SK-N-SH (cell line): Measurements from ENCODE around the gene LAMTOR4. TPM values are rescaled to one million over a fixed set of nuclear protein-coding genes. Genes with fewer than 3 reads are reported as not detected.
"Not testable (repeated sequence)": the region's sequence is repeated elsewhere in the genome, so short reads cannot be mapped to it uniquely, and the experiment has no call there.

Experiments used
- CTCF ChIA-PET: fragments of 300-600, 350-600 bp; formaldehyde crosslinking; extraction: SDS; loops from one replicate; lab custom pipeline; 2021; lab: Yijun Ruan, JAX
- POLR2A ChIA-PET: fragments of 350-600 bp; sonication (Branson Sonifier 250); formaldehyde crosslinking; extraction: SDS; loops from one replicate; lab custom pipeline; 2020; ENCODE audit warnings: antibody characterized with exemption, inconsistent platforms; lab: Yijun Ruan, JAX
- DNase-seq: peaks from one replicate; pipeline ENCODE4 v3.0.0; 2012
- H2AFZ ChIP-seq: fragments of 200-600 bp; sonication (generic); 2 replicates; pipeline ENCODE4 v1.8.1; 2016; ENCODE audit warnings: antibody characterized with exemption, mild to moderate bottlenecking, low read depth
- H3F3A ChIP-seq: fragments of 200-600 bp; sonication (generic); replicated peaks from 2 replicates; pipeline ENCODE3; 2016; ENCODE audit warnings: antibody characterized with exemption, mild to moderate bottlenecking; ENCODE audit not compliant: insufficient read depth
- H3K27ac ChIP-seq, 2 experiments: fragments of 200-500 bp in 1 of 2; fragments of 200-600 bp in 1 of 2; sonication (Bioruptor generic) in 1 of 2; sonication (generic), shearing (Covaris generic) in 1 of 2; 2 replicates each; pipeline versions ENCODE4 v1.5.1 to v1.6.1; 2014 to 2016; ENCODE audit warnings: low read depth in 2 of 2, inconsistent platforms in 1 of 2, low read length in 1 of 2, mild to moderate bottlenecking in 1 of 2, mixed read lengths in 1 of 2
- H3K27me3 ChIP-seq: fragments of 200-600 bp; sonication (generic), shearing (Covaris generic); 2 replicates; pipeline ENCODE4 v1.6.1; 2016; ENCODE audit warnings: mixed run types; ENCODE audit not compliant: insufficient read depth
- H3K36me3 ChIP-seq, 2 experiments: fragments of 200-500 bp in 1 of 2; fragments of 200-600 bp in 1 of 2; sonication (Bioruptor generic) in 1 of 2; sonication (generic) in 1 of 2; replicated peaks in 1 of 2; 2 replicates each; pipeline versions ENCODE3 to v1.5.1; 2014 to 2016; ENCODE audit warnings: low read length in 1 of 2, mild to moderate bottlenecking in 1 of 2; ENCODE audit not compliant: insufficient read depth in 2 of 2, control insufficient read depth in 1 of 2
- H3K4me1 ChIP-seq, 2 experiments: fragments of 200-500 bp in 1 of 2; fragments of 200-600 bp in 1 of 2; sonication (Bioruptor generic) in 1 of 2; sonication (generic), shearing (Covaris generic) in 1 of 2; 2 replicates each; pipeline versions ENCODE4 v1.5.1 to v1.6.1; 2014 to 2016; ENCODE audit warnings: low read depth in 1 of 2, low read length in 1 of 2, mixed run types in 1 of 2; ENCODE audit not compliant: insufficient read depth in 2 of 2, control insufficient read depth in 1 of 2
- H3K4me2 ChIP-seq: fragments of 200-600 bp; sonication (generic), shearing (Covaris generic); 2 replicates; pipeline ENCODE4 v1.6.1; 2017; ENCODE audit warnings: mixed run types
- H3K4me3 ChIP-seq, 2 experiments: fragments of 200-500 bp in 1 of 2; fragments of 200-600 bp in 1 of 2; sonication (Bioruptor generic) in 1 of 2; sonication (generic), shearing (Covaris generic) in 1 of 2; 2 replicates each; pipeline versions ENCODE4 v1.5.1 to v1.8.1; 2014 to 2016; ENCODE audit warnings: low read depth in 2 of 2, inconsistent platforms in 1 of 2, low read length in 1 of 2, mild to moderate bottlenecking in 1 of 2, mixed read lengths in 1 of 2, moderate library complexity in 1 of 2
- H3K79me2 ChIP-seq: fragments of 200-600 bp; sonication (generic); 2 replicates; pipeline ENCODE4 v1.8.1; 2017; ENCODE audit warnings: mild to moderate bottlenecking; ENCODE audit not compliant: insufficient read depth
- H3K9ac ChIP-seq: fragments of 200-600 bp; sonication (generic); 2 replicates; pipeline ENCODE4 v1.6.1; 2017; ENCODE audit warnings: mixed run types
- H3K9me2 ChIP-seq: fragments of 200-600 bp; sonication (generic); 2 replicates; pipeline ENCODE4 v1.6.1; 2017; ENCODE audit warnings: mixed run types
- H3K9me3 ChIP-seq: fragments of 200-600 bp; sonication (generic); 2 replicates; pipeline ENCODE4 v1.6.1; 2017; ENCODE audit warnings: mixed run types, mild to moderate bottlenecking, moderate library complexity
- H4K20me1 ChIP-seq: fragments of 200-600 bp; sonication (generic); 2 replicates; pipeline ENCODE4 v1.6.1; 2017; ENCODE audit warnings: mild to moderate bottlenecking, mixed run types; ENCODE audit not compliant: insufficient read depth
- ELF1 ChIP-seq: IDR thresholded peaks from 2 replicates; pipeline ENCODE4 v1.4.0; 2012
- FOSL2 ChIP-seq: IDR thresholded peaks from 2 replicates; pipeline ENCODE4 v1.4.0; 2012; ENCODE audit warnings: low read depth, mild to moderate bottlenecking, moderate library complexity, borderline replicate concordance
- FOXM1 ChIP-seq: IDR thresholded peaks from 2 replicates; pipeline ENCODE4 v1.4.0; 2012; ENCODE audit warnings: low read depth, mild to moderate bottlenecking
- GATA2 ChIP-seq: sonication (generic); formaldehyde crosslinking; IDR thresholded peaks from 2 replicates; pipeline ENCODE4 v1.5.0; 2020; ENCODE audit warnings: mild to moderate bottlenecking, missing genetic modification reagents
- IRF3 ChIP-seq: fragments of 150-350 bp; IDR thresholded peaks from 2 replicates; pipeline ENCODE4 v1.6.1; 2016; ENCODE audit warnings: mild to moderate bottlenecking, low read depth, low read length
- JUND ChIP-seq: IDR thresholded peaks from 2 replicates; pipeline ENCODE4 v1.4.0; 2012
- NFIC ChIP-seq: IDR thresholded peaks from 2 replicates; pipeline ENCODE4 v1.4.0; 2012; ENCODE audit warnings: borderline replicate concordance
- PBX3 ChIP-seq: IDR thresholded peaks from 2 replicates; pipeline ENCODE4; 2012
- RFX5 ChIP-seq: IDR thresholded peaks from 2 replicates; pipeline ENCODE4 v1.6.1; 2012; ENCODE audit warnings: mild to moderate bottlenecking, improper control_type of control experiment, low read length
- SIN3A ChIP-seq: IDR thresholded peaks from 2 replicates; pipeline ENCODE4 v1.6.1; 2012; ENCODE audit warnings: low read depth, mild to moderate bottlenecking, low read length, moderate library complexity, borderline replicate concordance
- SMC3 ChIP-seq: IDR thresholded peaks from 2 replicates; pipeline ENCODE4 v1.6.1; 2012; ENCODE audit warnings: low read depth, low read length, improper control_type of control experiment
- TCF12 ChIP-seq: IDR thresholded peaks from 2 replicates; pipeline ENCODE4 v1.4.0; 2012
- WGBS: methylation state at CpG from one replicate; pipeline ENCODE4 v1.1.6; 2017; ENCODE audit warnings: low lambda C conversion rate; 5-methylcytosine and 5-hydroxymethylcytosine counted together
- polyA plus RNA-seq, 3 experiments: library from polyadenylated mRNA; depleted of rRNA; stranded (reverse); fragments of >200 nt; gene quantifications; 2 replicates each; pipeline ENCODE4 v1.2.3, GENCODE V29; 2012
- TF ChIP-seq, protein P1 (sequence below): IDR thresholded peaks from 2 replicates; pipeline ENCODE4 v1.4.0; 2012; ENCODE audit warnings: low read depth, borderline replicate concordance

The LAMTOR4 gene
- polyA plus RNA-seq, 1 of the 3 experiments (the other 2 are of a cell fraction), result 630 TPM

- TF ChIP-seq IRF3 (no peak; the same call in 1 of the 2 replicates), SMC3 (no peak), TCF12 (no peak), NFIC (no peak), PBX3 (0 out of 2 replicates have a peak, but pooled peaks have one; percentile 23), RFX5 (peak; percentile 58; the same call in 1 of the 2 replicates), ELF1 (no peak), FOSL2 (no peak), SIN3A (peak; percentile 47; the same call in 1 of the 2 replicates), GATA2 (CRISPR knock-in tag) (no peak; the same call in 1 of the 2 replicates), JUND (no peak), FOXM1 (no peak)
- TF ChIP-seq, protein P1, sequence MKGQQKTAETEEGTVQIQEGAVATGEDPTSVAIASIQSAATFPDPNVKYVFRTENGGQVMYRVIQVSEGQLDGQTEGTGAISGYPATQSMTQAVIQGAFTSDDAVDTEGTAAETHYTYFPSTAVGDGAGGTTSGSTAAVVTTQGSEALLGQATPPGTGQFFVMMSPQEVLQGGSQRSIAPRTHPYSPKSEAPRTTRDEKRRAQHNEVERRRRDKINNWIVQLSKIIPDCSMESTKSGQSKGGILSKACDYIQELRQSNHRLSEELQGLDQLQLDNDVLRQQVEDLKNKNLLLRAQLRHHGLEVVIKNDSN, result peak; percentile 79; the same call in 1 of the 2 replicates
- TF ChIP-seq, all 33 proteins: peak for 13
These were observed 28.6 kb downstream of the LAMTOR4 start, which contains the start of the genes GPC2 and STAG3 (continued) for GRCh38 chr7:100177045-100178001.

DNA sequence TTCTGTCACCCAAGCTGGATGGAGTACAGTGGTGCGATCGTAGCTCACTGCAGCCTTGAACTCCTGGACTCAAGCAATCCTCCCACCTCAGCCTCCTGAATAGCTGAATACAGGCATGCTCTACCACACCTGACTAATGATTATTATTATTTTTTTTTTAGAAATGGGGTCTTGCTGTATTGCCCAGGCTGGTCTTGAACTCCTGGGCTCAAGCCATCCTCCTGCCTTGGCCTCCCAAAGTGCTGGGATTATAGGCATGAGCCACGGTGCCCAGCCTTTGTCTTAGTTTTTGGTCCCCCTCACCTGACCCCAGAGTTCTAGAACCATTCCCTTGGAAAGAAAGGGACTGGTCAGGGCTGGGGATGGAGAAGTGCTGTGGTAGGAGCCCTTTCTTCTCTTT is 31.4 kb downstream of the LAMTOR4 start:
- H3F3A ChIP-seq, H3K27ac ChIP-seq, H3K9ac ChIP-seq, H2AFZ ChIP-seq, H3K9me3 ChIP-seq, H4K20me1 ChIP-seq, H3K27me3 ChIP-seq, H3K4me2 ChIP-seq, H3K9me2 ChIP-seq, H3K36me3 ChIP-seq, H3K4me3 ChIP-seq, DNase-seq, POLR2A ChIA-PET: not testable (repeated sequence)
- 98% methylated on average over 3 of the region's 3 CpGs for WGBS
- H3K4me1 ChIP-seq, result peaks cover 0 to 16% of the 10 kb centered on the region in 2 experiments; a peak in 1 of 4 replicates
- H3K79me2 ChIP-seq, result peaks cover 15% of the 10 kb centered on the region
- CTCF ChIA-PET, result interaction anchor here (1.2 to 7.7 kb wide), 3 partner anchors 9 to 186 kb away, joined by 4 to 54 read pairs (median 31); no protein-coding TSS in a partner anchor

GRCh38 chr7:100182616-100183015 is 33.9 kb downstream of the LAMTOR4 start:
- POLR2A ChIA-PET, result interaction anchor here (0.6 kb wide), 1 partner anchor 34 kb away, joined by 3 read pairs; the partner anchor contains the start of gene LAMTOR4

GRCh38 chr7:100183090-100183489 is 34.4 kb downstream of the LAMTOR4 start:
- H3K27me3 ChIP-seq, H4K20me1 ChIP-seq, H3K4me2 ChIP-seq, DNase-seq, H3K9me2 ChIP-seq, H3K4me1 ChIP-seq, H3K27ac ChIP-seq, H3K9ac ChIP-seq, POLR2A ChIA-PET, H3F3A ChIP-seq, H3K9me3 ChIP-seq, H2AFZ ChIP-seq, H3K79me2 ChIP-seq, H3K4me3 ChIP-seq, H3K36me3 ChIP-seq: not testable (repeated sequence)
- WGBS, result 84% methylated on average over 6 of the region's 6 CpGs
- CTCF ChIA-PET, result interaction anchor here (1.5 kb wide), 1 partner anchor 33 kb away, joined by 4 read pairs; no protein-coding TSS in a partner anchor

More at GRCh38 chr7:100182616-100183015, 33.9 kb downstream of the LAMTOR4 start:
- not testable (repeated sequence) for H3F3A ChIP-seq, H3K36me3 ChIP-seq, DNase-seq, H3K4me1 ChIP-seq, H3K4me3 ChIP-seq, H3K9me2 ChIP-seq, H3K4me2 ChIP-seq, H3K9ac ChIP-seq, H3K9me3 ChIP-seq, H3K79me2 ChIP-seq, H2AFZ ChIP-seq, H3K27me3 ChIP-seq, H3K27ac ChIP-seq, H4K20me1 ChIP-seq
- CTCF ChIA-PET, result interaction anchor here (1.2 to 1.5 kb wide), 2 partner anchors 8 to 33 kb away, joined by 4 to 6 read pairs; no protein-coding TSS in a partner anchor
- WGBS, result 86% methylated on average over 6 of the region's 6 CpGs
